ENCODE data around the gene KLF16.
A peak's percentile ranks its signal among the peaks of the same experiment; 100 is the strongest.
"Not testable (repeated sequence)": the region's sequence is repeated elsewhere in the genome, so short reads cannot be mapped to it uniquely, and the experiment has no call there.

Gene KLF16

GRCh38 chr19:1883784-1884183 lies 20.4 kb upstream of the KLF16 start:
- no peak for DNase-seq

DNA sequence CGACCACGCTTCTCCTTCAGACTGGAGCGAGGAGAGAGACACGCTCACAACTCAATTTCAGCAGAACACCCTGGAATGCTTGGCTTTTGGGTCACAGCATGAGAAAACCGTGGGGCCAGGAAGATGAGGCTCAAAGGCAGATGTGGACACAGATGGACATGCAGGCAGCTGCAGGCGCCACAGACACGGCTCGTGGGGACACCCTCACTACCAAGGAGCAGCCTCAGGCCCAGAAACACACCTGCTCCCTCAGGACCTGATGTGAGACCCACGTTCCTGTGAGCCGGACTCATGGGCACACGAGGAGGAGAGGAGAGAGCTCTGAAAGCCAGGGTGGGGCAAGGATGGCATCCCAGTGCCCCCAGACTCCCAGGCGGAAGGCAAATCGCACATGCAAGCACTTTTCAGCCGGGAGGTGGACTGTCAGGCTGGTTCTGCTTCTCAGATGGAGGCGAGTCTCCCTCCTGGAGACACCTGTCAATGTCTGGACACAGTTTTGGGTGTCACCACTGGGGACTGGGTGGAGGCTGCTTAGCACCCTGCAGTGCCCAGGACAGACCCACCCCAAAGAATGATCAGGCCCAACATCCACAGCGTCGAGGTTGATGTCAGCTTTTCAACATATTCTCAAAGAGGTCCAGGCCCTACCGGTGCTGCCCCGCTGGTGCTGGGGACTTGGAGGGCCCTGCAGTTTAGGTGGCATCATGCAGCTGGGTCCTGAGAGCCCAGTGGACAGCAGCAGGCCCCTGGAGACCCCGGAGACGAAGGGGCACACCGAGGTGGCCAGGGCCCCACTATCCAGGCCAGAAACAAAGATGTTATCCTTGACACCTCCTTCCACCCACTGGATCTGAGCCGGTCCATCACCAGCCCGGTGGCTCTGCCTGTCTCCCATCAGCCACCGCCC lies 19.7 kb upstream of the KLF16 start:
- no peak for DNase-seq

DNA sequence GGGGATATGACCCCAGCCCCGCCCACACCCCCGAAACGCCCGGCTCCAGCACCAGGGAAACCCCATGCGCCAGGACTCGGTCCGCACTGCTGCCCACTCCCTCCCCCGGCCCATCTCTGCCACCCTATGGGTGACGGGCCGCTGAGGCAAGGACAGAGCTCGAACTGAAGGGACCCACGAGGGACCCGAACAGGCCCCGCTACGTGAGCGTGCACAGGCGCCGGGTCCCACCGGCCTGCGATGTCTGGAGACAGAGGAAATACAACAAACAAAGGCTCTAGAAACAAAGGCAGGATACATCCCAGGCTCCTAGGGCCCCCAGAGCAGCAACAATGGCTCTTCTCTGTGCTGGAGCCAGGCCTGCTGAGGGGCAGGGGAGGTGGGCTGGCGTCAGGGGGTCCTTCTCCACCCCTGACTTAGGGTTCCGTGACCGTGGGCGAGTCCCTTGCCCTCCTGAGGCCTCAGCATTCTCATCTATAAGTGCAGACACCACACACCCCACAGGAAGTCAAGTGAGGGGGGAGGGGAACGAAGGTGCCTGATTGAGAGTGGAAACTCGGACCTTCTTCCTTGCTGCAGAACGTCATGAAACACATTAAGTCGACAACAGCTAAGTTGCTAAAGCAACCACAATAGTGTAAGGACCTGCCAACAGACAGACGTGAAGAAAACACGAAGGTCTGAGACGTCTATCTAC lies 18.9 kb upstream of the KLF16 start:
- no peak for DNase-seq

DNA sequence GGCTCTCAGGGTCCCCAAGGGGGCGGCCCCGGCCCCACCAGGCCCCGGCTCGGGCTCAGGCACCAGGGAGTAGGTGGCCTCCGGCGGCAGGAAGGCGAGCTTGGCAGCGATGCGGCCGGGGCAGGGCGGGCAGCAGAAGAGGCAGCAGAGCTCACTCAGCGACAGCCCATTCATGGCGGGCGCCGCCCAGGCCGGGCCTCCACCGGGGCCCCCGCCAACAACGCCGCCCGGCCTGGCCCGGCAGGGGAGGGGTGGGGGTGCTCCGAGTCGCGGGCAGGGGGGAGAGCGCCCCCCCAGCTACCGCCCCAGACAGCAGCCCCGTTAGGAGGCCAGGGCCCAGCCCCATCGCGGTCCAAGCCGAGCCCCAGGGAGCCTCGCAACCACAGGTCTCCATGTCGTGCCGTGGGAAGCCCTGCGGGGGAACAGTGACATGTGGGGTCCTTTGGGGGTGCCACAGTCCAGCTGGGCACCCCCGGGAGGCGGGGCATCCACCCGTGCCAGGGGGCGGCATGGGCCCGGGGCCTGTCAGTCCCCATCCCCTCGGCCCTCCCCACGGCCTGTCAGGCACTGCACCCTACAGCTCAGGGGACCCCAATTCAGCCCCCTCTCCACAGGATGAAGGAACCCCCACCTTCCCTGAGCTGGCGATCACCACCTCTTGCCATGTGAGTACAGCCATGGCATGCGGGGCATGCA lies 18.2 kb upstream of the KLF16 start:
- not testable (repeated sequence) for DNase-seq

- DNase-seq, result no peak
These were observed 17.4 kb upstream of the KLF16 start for GRCh38 chr19:1880611-1881392.

GRCh38 chr19:1879982-1880381 lies 16.6 kb upstream of the KLF16 start:
- not testable (repeated sequence) for DNase-seq

DNA sequence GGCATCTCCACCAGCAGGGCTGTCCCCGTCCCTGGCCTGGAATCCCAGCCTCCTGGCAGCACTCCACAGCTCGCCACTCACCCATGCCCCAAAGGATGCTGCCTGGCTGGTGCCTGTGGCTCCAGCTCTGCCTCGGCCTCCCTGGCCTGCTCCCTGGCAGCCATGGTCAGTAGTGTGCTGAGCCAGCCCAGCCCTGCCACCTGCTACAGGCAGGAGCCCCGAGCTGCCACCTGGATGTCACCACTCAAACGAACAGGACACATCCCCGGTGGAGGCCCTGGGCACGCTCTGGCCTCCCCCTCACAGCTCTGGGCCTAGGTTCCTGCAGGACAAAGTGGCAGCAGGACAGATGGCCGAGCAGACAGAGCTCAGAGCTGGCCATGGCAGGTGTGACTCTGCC lies 15.2 kb upstream of the KLF16 start:
- not testable (repeated sequence) for DNase-seq

- DNase-seq, result not testable (repeated sequence)
These were observed 13.9 kb upstream of the KLF16 start for GRCh38 chr19:1877280-1877660.

DNA sequence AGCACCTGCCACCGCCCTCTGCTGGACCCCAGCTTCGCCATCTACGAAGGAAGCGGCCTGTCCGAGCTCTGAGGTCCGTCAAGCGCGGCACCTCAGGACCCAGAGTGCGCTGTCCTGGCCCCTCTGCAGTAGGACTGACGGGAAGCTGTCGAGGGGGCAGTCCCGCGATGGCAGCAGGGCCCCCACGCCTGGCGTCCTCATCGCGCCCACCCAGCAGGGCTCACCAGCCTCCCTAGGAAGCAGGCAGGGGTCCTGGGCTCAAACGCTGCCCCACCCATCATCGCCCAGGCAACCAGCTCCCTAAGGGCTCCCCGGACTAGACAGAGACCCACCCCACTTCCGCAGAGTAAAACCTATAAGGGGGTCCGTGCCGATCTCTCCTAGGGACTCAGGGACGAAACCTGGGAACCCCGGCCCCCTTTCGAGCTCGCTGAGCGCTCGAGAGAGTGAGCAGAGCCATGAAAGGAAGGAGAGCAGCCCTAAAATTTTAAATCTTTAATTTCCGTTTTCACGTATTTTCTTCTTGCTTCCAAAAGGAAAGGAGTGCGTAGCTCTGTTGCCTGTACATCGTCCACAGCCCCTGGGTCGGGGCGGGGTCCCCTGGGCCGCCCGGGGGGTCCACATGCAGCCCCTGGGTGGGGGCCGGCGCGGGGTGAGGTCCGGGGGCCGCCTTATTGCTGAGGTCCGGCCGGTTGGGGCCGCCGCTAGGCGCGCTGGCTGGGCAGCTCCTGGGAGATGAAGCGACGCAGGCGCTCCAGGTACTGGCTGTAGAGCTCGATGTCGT lies 13.3 kb upstream of the KLF16 start:
- DNase-seq, result not testable (repeated sequence)

GRCh38 chr19:1875646-1876495 lies 12.5 kb upstream of the KLF16 start:
- peak; percentile 87 to 92 for DNase-seq

GRCh38 chr19:1875265-1875645 lies 11.9 kb upstream of the KLF16 start:
- DNase-seq, result not testable (repeated sequence)

DNA sequence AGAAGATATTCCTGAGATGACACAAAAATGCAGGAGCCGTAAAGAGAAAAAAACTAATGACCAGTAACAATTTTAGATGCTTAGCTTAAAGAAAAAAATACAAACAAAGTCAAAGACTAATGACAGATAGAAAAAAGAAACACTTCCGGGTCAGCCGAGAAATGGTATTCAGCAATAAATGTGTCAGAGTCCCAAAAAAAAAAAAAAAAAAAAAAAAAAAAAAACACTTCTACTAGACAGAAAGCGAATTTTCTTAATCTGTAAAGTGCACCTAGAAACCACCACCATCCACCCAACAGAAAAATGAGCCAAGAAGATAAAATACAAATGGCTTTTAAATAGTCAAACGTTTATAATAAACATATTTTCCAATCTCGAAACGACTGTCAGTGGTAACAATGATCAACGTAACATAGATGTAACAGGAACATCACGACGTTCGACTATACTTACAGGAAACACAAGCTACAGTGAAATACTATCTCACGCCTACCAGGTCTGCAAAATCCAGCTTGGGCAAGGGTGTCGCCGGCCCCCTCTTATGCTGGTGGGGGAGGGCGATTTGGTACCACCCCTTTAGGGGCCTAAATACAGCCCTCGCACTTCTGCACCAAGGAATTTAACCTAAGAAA lies 11.3 kb upstream of the KLF16 start:
- no peak for DNase-seq

DNA sequence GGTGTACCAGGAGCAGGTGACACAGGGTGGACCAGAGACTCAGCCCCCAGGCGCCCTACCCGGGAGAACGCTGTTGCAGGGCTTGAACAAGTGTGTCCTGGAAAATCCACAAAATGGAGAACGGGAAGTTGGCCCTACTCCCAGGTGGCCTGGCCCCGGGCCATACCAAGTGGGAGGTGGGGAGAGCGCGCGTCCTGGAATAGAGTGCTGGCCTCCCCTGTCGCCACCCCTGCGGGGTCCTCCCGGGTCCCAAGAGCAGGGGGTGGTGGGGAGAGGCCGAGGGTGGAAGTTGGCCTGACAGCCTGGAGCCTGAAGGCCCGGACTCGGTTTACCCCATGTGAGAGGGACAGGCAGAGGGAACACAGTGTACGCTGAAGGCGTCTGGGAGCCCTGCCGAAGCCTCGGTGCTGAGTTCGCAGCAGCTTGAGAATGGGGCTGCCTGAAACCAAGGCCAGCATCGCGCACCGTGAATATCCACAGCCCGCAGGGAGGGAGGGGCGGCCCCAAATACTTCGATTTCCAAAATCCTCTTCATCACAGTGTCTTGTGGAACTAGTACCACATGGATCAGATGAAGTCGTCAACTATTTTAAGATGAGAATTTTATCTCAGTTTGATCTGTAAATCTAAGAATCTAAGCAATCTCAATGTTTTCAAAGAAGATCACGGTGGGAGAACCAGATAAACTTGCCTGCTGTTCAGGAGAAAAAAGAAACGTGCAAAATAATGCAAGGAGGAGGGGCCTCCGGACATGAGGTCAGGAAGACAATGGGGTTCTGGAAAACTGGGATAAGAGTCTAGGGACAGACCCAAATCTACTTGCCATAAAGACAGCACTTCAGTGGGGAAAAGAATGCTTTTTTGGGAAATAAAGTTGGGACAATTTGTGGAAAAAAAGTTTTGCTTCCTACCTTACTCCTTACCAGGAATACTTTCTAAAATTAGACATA lies 10.4 kb upstream of the KLF16 start:
- DNase-seq, result peak; percentile 50 to 57

DNA sequence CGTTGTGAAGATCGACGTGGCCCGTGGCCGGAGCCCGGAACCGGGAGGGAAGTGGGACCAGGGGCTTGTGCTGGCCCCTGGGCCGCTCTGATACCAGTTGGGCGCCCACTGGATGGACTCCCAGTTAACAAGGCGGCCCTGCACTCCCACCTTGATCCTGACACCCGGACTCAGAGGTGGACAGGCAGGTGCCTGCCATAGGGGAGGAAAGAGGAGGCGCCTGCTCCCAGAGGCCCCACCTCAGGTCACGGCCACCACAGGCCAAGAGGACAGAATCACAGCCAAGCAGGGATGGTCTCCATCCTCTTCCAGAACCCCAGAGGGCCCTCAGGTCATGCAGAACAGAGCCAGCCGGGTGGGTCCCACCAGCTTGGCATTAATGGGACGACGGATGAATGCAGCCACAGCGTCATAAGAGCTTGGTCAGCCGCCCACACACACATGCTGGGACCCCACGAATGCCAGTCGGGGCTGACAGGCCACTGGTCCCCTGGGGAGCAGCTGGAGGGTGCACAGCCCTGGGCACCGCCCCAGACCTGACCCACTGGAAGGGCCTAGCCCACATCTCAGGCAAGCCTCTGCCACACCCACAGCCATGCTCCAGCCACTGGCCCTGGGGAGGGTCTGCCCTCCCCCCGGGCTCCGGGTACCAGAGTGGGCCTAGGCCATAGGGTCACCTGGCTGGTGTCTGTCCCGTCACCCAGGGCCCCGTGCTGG lies 9.6 kb upstream of the KLF16 start:
- no peak for DNase-seq

- DNase-seq, result no peak
These were observed 8.3 kb upstream of the KLF16 start for GRCh38 chr19:1871630-1872029.

DNA sequence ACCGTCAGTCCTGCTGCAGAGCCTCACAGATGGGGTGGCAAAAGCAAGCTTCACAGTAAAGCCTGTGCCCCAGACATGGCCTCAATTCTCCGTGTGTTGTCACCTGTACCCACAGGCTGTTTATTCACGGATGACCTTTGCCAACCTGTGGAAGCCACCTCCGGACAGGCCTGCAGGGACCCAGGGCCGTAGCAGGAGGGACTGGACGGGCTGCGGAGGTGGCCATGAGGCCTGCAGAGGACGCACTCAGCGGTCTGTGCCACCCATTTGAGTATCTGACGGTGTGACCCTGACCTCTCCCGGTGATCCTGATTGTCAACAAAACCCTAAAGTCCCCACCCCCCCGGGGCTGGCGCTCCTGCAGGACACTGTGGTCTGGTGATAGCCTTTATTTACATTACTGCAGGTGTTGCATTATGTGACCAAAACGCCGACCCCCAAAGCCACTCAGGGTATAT lies 7.8 kb upstream of the KLF16 start:
- no peak for DNase-seq

- DNase-seq, result no peak
These were observed 5.6 kb upstream of the KLF16 start for GRCh38 chr19:1868971-1869370.

- DNase-seq, result no peak
These were observed 4.0 kb upstream of the KLF16 start for GRCh38 chr19:1867349-1867724.

Measured in SHP77 (cell line).